GM12874 (cell line): ENCODE results near the gene GPC3.

Source experiments
- TF ChIP-seq, protein P1 (sequence below): IDR thresholded peaks from 2 replicates; pipeline ENCODE4 v1.5.1; 2011; ENCODE audit warnings: low read depth, mild to moderate bottlenecking, control low read depth, low read length, moderate library complexity; ENCODE audit not compliant: insufficient read depth

GPC3 gene

DNA sequence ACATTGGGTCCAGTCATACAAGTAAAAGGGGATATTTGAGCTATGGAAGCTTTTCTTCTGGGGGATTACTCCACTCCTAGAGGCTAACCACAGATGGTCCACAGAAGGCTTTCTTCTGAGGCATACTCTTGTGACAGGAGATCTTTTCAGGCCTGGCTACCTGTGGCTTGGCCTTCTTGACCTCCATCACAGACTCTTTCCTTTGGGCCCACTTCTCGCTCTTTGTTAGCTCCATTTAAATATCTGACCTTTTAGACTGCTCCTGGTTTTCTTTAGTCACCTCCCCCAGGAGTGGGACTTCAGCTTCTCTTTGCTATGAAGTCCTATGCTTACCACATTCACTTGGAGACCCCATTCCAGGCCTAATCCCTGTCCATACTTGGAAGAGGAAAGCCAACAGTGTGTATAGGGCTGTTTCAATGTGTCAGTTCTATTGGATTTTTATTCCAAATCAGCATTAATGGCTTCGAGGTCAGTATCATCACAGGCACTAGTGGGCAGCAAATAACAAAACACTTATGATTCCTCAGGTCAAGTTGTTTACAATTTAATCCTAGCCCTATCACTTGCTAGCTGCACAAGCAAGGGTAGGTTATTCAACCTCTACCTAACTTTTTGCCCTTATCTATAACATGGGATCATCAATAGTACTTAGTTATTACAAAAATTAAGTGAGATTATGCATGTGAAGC, 26.3 kb downstream of the GPC3 start:
- TF ChIP-seq, protein P1, sequence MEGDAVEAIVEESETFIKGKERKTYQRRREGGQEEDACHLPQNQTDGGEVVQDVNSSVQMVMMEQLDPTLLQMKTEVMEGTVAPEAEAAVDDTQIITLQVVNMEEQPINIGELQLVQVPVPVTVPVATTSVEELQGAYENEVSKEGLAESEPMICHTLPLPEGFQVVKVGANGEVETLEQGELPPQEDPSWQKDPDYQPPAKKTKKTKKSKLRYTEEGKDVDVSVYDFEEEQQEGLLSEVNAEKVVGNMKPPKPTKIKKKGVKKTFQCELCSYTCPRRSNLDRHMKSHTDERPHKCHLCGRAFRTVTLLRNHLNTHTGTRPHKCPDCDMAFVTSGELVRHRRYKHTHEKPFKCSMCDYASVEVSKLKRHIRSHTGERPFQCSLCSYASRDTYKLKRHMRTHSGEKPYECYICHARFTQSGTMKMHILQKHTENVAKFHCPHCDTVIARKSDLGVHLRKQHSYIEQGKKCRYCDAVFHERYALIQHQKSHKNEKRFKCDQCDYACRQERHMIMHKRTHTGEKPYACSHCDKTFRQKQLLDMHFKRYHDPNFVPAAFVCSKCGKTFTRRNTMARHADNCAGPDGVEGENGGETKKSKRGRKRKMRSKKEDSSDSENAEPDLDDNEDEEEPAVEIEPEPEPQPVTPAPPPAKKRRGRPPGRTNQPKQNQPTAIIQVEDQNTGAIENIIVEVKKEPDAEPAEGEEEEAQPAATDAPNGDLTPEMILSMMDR, result no peak

DNA sequence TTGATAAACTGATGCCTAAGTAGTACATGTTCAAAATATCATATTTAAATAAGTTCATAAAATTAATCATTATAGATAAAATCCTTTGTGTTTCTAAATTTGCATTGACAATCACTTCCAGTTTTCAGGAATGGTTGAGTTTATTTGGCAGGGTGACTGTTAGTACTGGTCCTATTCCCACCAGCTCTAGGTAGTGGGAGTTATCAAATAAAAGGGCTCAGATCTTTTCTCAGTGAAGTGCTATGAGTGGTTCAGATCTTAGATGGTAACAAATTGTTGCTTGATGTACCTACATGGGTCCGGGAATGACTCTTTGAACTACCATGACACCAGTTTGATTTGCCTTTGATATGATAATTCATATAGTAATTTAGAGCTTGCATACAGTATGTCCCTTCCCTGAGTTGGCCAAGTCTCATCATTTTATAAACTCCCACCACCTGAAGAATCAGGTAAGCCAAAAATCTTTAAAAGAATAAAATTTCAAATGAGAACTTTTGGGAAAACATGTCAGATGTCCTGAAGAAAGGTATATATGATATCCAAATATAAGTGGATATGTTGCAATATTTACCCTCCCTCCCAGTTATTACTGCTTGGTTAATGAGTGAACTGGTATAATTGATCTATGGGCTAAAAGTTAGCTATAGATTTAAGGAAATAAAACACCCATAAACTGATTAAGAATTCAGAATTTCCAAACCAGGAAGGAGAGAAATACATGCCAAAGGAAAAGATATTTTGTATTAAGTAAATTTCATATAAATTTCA, 28.6 kb downstream of the GPC3 start:
- TF ChIP-seq, protein P1, result no peak

DNA sequence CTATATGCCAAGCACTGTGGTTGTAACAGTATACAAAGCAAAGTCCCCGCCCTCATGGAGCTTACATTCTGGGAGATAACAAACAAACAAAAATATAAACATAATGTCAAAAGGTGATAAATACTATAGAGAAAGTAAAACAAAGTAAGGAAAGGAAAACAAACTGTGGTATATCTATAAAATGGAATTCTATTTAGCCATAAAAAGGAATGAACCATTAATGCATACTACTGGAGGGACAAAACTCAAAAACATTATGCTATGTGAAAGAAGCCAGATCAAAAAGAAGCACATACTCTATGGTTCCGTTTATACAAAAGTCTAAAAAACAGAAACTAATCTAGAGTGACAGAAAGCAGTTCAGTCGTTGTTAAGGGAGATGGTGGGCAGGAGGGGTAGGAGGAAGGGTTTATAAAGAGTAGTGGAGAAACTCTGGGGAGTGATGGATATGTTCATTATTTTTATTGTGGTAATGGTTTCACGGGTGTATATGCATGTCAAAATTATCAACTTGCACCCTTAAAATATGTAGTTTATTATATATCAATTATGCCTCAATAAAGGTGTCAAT, 31.5 kb downstream of the GPC3 start:
- TF ChIP-seq, protein P1, result no peak

DNA sequence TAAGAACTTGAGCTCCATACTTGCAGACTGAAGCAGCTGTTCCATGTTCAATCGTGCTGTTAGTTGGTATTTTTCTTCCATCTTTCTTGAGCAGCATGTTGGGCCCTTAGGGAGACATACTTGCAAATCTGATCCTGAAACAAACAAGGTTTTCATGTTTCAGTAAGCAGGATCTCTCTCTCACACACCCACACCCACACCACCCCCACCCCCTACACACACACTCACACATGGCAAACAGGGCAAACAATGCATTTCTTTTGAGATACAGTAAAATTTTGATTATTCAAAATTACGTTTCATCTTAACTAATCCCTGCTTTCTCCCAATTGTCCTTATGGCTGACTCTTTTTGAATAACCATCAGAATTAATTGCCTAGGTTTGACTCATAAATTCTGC, 32.3 kb downstream of the GPC3 start:
- TF ChIP-seq, protein P1, result no peak

DNA sequence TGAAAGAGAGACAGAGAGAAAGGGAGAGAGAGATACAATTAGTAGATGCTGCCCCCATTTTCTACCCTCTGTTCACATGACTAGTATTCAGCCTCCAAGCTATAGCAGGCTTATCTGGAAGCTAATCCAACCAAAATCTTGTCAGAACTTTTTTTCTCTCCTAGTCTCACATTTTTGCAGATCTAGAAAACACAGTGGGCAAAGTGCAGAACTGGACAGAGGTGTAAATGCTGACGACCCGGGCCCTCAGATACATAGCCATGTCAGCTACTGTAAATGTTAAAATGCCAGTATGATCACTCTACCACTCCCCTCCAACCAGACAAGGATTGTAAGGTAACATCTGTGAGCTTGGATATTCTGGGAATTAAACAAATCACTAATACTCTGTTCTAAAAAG, 34.3 kb downstream of the GPC3 start:
- TF ChIP-seq, protein P1, result no peak

DNA sequence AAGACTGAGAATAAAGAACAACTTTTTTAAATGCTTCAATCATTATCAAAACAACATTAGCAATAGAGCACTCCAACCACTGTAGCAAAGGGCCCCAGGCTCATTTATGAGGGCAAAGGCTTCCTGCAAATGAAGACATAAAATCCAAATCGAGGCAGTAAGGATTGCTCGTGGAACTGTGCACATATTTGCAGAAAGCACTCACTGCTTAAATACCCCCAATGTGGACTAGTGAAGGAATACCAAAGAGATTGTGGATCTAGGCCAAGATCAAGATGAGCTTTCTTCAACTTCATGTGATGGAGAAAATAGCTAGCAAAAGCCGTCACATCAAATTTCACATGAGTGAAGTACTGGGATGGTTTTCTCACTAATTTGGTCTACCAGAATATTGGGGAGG, 35.2 kb downstream of the GPC3 start:
- TF ChIP-seq, protein P1, result no peak

DNA sequence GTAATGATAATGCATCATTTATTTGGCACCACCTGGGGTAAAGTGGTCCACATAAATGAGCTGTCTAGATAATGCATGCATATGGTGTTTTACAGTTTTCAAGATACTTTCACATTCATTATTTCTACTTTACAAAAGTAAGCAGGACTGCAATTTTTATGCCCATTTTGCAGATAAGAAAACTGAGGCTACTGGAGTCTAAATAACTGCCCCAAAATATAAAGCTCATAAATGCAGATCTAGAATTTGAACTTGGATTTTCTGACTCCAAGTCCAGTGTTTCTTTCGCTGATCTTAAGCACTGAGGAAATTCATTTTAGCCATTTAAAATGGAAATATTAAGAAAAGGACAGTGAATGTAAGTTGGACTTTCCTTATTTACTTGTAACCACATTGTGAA, 36.5 kb downstream of the GPC3 start:
- TF ChIP-seq, protein P1, result no peak
